Suprapubic skin (tissue), 4 donors: ENCODE results near the gene IL1RL2.

Source experiments
- CTCF ChIP-seq, 2 donors: fragments of 200-600 bp in 1 of 2; fragments of 450-650 bp in 1 of 2; sonication (generic) in 1 of 2; IDR thresholded peaks; one replicate each; pipeline ENCODE4 v1.5.1; 2016 to 2019; ENCODE audit warnings: antibody characterized with exemption in 2 of 2, mild to moderate bottlenecking in 1 of 2, moderate library complexity in 1 of 2
- EP300 ChIP-seq: sonication (generic); formaldehyde crosslinking; IDR thresholded peaks from one replicate; pipeline ENCODE4 v1.6.1; 2017; ENCODE audit warnings: antibody characterized with exemption
- POLR2A ChIP-seq, 2 donors: fragments of 450-650 bp; IDR thresholded peaks; one replicate each; pipeline ENCODE4 v1.6.1; 2017; ENCODE audit warnings: antibody characterized with exemption in 2 of 2, mild to moderate bottlenecking in 2 of 2, moderate library complexity in 2 of 2
- POLR2AphosphoS5 ChIP-seq, 3 donors: sonication (generic); formaldehyde crosslinking; IDR thresholded peaks; one replicate each; pipeline ENCODE4 v1.6.1; 2017; ENCODE audit warnings: antibody characterized with exemption in 3 of 3

- no peak for TF ChIP-seq POLR2A (IDR thresholded peaks at IDR 0.05)
- TF ChIP-seq CTCF (IDR thresholded peaks at IDR 0.05) = no peak
- TF ChIP-seq POLR2AphosphoS5 (IDR thresholded peaks at IDR 0.05) = no peak
- no peak for TF ChIP-seq EP300
These were observed 71.7 kb downstream of the IL1RL2 start for GRCh38 chr2:102258386-102259074.
